GM19328 (cell line): ENCODE data around the gene FLVCR1.
A peak's percentile ranks its signal among the peaks of the same experiment; 100 is the strongest.

Source experiments
- ATAC-seq: cut with Tn5 transposase; IDR thresholded peaks from one replicate; pipeline ENCODE4 v1.9.1; 2021; ENCODE audit warnings: mild to moderate bottlenecking, moderate library complexity; ENCODE audit not compliant: unreplicated experiment

Gene FLVCR1

DNA sequence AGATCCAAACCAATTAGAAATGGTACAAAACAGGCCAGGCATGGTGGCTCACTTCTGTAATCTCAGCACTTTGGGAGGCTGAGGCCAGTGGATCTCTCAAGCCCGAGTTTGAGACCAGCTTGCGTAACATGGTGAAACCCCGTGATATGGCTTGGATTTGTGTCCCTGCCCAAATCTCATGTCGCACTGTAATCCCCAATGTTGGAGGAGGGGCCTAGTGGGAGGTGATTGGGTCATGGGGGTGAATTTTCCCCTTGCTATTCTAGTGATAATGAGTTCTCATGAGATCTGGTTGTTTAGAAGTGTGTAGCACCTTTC lies 85.3 kb downstream of the FLVCR1 start:
- ATAC-seq = no peak

DNA sequence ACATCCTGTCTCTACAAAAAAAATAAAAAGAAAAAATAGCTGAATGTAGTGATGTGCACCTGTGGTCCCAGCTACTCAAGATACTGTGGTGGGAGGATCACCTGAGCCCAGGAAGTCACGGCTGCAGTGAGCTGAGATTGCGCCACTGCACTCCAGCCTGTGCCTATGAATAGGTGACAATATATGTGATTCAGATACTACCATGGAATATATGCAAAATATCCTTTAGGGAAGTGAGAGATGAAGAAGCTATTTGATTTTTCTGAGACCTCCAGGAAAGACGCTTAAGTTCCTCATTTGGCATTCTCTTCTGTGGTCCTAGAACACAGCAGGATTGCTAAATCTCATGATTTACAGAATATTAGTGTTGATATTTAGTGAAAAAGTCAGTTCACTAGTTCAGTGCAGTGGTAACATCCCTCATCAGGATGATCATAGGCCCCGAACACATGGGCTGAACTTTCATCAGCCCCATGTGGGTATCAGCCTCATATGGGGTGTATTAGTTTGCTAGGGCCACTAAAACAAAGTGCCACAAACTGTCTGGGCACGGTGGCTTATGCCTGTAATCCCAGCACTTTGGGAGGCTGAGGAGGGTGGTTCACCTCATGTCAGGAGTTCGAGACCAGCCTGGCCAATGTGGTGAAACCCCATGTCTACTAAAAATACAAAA lies 86.3 kb downstream of the FLVCR1 start:
- peak; percentile 48 for ATAC-seq

- ATAC-seq = no peak
These were observed 87.0 kb downstream of the FLVCR1 start for GRCh38 chr1:212945056-212945455.

DNA sequence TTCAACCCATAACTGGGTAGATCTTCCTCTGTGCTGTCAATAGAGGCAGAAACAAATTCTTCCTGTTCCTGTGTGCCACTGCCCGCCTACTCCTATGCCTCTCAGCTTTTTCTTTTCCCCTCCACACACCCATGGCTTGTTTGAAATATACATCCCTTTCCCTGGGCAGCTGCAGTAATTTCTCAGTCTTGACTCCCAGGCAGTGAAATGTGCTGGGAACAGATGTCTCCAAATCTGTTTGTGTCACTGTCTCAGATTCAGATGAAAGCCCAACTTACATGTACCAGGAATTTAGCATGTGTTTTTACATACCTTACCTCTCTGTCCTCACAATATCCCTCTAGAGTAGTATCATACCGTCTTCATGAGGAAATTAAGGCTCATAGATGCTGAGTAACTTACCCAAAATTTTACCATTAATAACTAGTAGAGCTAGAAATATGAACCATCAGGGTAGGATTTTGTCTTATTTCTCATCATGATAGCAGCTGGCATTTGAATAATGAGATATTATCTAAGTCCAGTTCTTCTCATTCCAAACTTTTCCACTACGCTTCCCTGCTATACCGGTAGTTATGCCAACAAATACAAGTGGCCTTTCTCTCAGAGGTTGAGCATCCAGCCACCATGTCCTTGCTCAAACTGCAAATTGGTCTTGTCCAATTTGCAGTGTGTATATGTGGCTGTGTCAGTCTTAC lies 87.5 kb downstream of the FLVCR1 start:
- no peak for ATAC-seq

DNA sequence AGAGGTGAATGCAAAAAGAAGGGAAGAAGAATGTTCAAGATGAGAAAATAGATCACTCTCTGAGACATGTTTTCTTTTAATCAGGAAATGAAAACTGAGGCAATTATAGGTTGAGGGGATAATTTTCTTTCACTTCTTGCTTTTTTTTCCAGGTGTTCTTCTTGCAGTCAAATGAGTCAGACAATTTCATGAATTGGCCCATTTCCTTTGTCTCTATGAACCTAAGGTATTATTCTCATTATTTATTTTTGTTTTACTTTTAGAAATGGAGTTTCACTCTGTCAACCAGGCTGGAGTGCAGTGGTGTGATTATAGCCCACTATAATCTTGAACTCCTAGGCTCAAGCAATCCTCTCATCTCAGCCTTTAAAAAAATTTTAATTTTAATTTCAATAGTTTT lies 88.8 kb downstream of the FLVCR1 start:
- ATAC-seq = no peak
